ENCODE data around the gene APC2.

The APC2 gene

DNA sequence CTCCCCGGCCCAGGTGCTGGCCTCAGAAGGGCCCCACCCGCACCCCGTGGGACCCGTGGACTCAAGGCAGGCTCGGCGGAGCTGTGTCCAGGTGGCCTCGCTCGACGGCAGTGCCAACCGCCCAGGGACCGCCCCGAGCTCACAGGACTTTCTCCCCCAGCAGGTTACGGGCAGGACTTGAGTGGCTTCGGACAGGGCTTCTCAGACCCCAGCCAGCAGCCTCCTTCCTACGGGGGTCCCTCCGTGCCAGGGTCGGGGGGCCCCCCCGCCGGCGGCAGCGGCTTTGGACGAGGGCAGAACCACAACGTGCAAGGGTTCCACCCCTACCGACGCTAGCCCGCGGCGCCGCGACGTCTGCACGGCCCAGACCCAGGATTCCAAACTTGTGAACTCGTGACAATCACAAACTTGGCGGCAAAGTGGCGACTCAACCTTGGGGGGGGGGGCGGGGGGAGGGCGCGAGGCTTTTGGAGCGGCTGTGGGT, 15.3 kb upstream of the APC2 start:
- TF ChIP-seq, protein P1, sequence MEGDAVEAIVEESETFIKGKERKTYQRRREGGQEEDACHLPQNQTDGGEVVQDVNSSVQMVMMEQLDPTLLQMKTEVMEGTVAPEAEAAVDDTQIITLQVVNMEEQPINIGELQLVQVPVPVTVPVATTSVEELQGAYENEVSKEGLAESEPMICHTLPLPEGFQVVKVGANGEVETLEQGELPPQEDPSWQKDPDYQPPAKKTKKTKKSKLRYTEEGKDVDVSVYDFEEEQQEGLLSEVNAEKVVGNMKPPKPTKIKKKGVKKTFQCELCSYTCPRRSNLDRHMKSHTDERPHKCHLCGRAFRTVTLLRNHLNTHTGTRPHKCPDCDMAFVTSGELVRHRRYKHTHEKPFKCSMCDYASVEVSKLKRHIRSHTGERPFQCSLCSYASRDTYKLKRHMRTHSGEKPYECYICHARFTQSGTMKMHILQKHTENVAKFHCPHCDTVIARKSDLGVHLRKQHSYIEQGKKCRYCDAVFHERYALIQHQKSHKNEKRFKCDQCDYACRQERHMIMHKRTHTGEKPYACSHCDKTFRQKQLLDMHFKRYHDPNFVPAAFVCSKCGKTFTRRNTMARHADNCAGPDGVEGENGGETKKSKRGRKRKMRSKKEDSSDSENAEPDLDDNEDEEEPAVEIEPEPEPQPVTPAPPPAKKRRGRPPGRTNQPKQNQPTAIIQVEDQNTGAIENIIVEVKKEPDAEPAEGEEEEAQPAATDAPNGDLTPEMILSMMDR (IDR thresholded peaks at IDR 0.05) = no peak

DNA sequence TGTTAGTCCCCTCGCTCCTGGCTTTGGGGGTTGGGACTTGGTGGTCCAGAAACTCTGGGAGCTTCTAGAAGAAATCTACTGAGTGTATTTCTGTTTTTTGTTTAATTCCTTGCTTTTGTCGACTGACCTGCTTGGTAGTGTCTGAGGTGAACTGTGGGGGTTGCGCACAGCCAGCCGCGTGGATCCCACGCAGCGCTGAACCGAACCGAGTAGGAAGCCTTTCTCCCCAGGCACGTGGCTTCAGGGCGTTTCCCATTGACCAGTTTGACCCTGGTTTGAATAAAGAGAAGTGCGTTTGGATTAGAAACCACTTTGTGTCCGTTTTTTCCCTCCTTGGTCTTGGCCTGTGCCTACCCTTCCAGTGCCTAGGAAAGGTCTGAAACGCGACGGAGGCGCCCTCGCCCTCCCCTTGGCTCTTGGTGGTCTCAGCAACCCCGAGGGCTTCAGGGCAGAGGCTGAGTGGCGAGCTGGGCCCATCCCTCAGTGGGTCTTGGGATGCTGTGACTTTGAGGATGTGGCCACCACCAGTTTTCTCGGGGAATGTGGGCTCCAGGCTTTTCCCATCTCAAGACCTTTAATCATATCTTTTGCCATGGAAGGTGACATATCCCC, 14.4 kb upstream of the APC2 start:
- TF ChIP-seq, protein P1 (IDR thresholded peaks at IDR 0.05) = no peak

DNA sequence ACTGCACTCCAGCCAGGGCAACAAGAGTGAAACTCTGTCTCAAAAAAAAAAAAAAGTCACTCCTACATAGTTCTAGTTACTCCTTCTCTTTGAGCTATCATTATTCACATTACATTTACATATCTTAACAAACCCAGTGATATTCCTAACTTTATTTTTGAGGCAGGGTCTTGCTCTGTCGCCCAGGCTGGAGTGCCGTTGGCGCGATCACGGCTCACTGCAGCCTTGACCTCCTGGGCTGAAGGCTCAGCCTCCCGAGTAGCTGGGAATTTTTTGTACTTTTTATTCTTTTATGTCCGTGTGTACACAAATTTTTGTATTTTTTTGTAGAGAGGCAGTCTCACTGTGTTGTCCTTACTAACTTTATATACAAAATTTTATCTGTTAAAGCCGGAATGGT, 12.3 kb upstream of the APC2 start:
- TF ChIP-seq, protein P1 (IDR thresholded peaks at IDR 0.05) = no peak

- TF ChIP-seq, protein P1 (IDR thresholded peaks at IDR 0.05) = peak; percentile 94
Observed at GRCh38 chr19:1438035-1438932, 11.6 kb upstream of the APC2 start, which contains the start of gene RPS15. TSS of gene RPS15 (plus strand) at chr19:1438396. CDS start at chr19:1438426, 30 bp downstream.

DNA sequence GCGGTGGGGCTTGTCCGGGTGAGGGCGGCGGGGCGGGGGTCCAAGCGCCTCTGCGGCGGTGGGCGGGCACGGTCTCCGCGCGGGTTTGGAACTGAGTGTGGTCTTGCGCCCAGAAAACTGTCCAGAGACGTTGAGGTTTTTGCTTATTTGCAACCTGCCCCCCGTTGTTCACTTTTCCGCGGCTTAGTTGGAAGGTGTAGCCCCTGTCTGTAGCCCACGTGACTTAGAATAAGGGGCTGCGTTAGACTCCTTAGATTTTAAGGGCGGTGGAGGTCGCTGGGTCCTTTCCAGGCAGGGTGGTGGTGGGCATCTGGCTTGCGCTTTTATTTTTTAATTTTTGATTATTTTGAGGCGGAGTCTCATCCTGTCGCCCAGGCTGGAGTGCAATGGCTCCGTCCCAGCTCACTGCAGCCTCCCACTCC, 11.0 kb upstream of the APC2 start:
- TF ChIP-seq, protein P1 (IDR thresholded peaks at IDR 0.05) = no peak

DNA sequence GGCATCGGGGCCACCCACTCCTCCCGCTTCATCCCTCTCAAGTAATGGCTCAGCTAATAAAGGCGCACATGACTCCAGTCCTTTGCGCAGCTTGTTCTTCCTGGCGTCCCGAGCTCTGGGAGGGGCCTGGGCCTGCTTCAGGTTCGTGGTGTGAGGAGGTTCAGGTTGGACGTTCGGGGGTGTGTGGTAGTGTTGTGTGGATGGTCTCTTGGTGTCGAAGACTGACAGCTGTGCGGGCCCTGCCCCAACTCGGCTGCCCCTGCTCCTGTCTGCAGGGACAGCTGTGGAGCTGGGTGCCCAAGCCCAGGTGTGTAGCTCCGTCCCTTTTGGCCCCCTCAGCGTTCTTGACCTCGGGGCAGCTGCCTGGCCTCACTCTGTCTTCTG, 9.5 kb upstream of the APC2 start:
- TF ChIP-seq, protein P1 (IDR thresholded peaks at IDR 0.05) = no peak

GRCh38 chr19:1441022-1441426, 8.9 kb upstream of the APC2 start:
- TF ChIP-seq, protein P1 (IDR thresholded peaks at IDR 0.05) = no peak

Data from LNCAP (cell line).